ENCODE results near the gene DCC.

- TF ChIP-seq CTCF (optimal IDR thresholded peaks at IDR 0.05 in 1 of 3, IDR thresholded peaks at IDR 0.05 in 1 of 3, conservative IDR thresholded peaks at IDR 0.05 in 1 of 3; ENCODE audit: extremely low read depth in 1 of 3, insufficient read depth in 2 of 3, low read length in 3 of 3) (peak in 1 of 3 experiments; percentile 29), EZH2 (IDR thresholded peaks at IDR 0.05; ENCODE audit: low read length) (no peak)
These were observed 563.9 kb downstream of the DCC start for GRCh38 chr18:52903857-52904256.

Measured in keratinocyte (primary cell).